Measurements from ENCODE around the gene C14orf180. TPM values are rescaled to one million over a fixed set of nuclear protein-coding genes. Genes with fewer than 3 reads are reported as not detected.

The C14orf180 gene
- total RNA-seq, 1 experiment from 2014 or later = not detected

DNA sequence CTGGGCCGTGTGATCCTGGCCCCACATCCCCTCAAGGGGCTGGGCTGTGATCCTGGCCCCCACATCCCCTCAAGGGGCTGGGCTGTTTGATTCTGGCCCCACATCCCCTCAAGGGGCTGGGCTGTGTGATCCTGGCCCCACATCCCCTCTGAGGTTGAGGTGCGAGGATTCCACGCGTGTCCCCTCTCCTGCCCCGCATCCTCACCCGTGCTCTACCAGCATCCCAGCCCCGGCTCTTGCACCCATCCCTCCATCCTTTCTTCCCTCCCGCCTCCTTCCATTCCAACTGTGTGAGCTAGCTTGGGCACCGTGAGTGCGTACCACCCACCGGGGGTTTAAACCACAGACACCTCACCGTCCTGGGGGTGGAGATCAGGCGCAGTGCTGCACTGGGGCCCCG lies 56.2 kb downstream of the C14orf180 start:
- Histone ChIP-seq H3K79me1 (ENCODE audit: insufficient read depth, low read depth, low read length, poor library complexity, severe bottlenecking) (no peaks in the 10 kb centered on the region), H3K18ac (ENCODE audit: insufficient read length, low read depth, low read length) (no peak overlapping the region), H4K20me1 (ENCODE audit: control insufficient read depth, insufficient read depth, insufficient read length) (no peaks in the 10 kb centered on the region), H2BK20ac (ENCODE audit: low read depth, low read length, poor library complexity, severe bottlenecking) (no peak overlapping the region), H3K4ac (ENCODE audit: low read depth, low read length) (no peak overlapping the region), H3K9me3 (ENCODE audit: control insufficient read depth, low read depth, low read length) (no peaks in the 10 kb centered on the region), H3K27me3 (ENCODE audit: insufficient read depth, low read length) (no peaks in the 10 kb centered on the region), H2AFZ (ENCODE audit: low read length) (no peak overlapping the region), H4K8ac (replicated peaks; ENCODE audit: insufficient read length, low read depth, low read length) (no peak overlapping the region), H2AK5ac (ENCODE audit: insufficient read length, low read length) (no peak overlapping the region), H3K23ac (ENCODE audit: insufficient read length, low read depth, low read length) (no peak overlapping the region), H3K4me1 (ENCODE audit: insufficient read depth, low read length) (no peaks in the 10 kb centered on the region), H3K79me2 (ENCODE audit: insufficient read depth, low read length) (no peaks in the 10 kb centered on the region), H2BK5ac (ENCODE audit: insufficient read length, low read length) (no peak overlapping the region), H4K91ac (ENCODE audit: insufficient read length, low read depth, low read length) (no peak overlapping the region), H3T11ph (ENCODE audit: low read length) (no peak overlapping the region), H3K14ac (ENCODE audit: insufficient read depth, low read length) (no peak overlapping the region), H3K56ac (ENCODE audit: insufficient read length, low read depth, low read length) (no peak overlapping the region), H3K27ac (ENCODE audit: insufficient read length, low read depth, low read length) (no peak overlapping the region), H3K4me2 (ENCODE audit: insufficient read depth, insufficient read length, low read length) (no peak overlapping the region), H4K5ac (ENCODE audit: insufficient read length, low read depth, low read length) (no peak overlapping the region), H3K23me2 (ENCODE audit: insufficient read length, low read depth, low read length, poor library complexity, severe bottlenecking) (no peaks in the 10 kb centered on the region), H2BK12ac (ENCODE audit: insufficient read length, low read depth, low read length) (no peak overlapping the region), H2BK120ac (ENCODE audit: low read depth, low read length, poor library complexity, severe bottlenecking) (no peak overlapping the region), H3K9ac (ENCODE audit: extremely low read depth, insufficient read length, low read length) (no peak overlapping the region), H2BK15ac (ENCODE audit: low read depth, low read length) (no peak overlapping the region)
- no CpG with 5 or more reads among the region's 14 CpGs for WGBS (ENCODE audit: extremely low coverage, insufficient read length, low lambda C conversion rate)
- no peak overlapping the region for H3K27ac Mint-ChIP-seq
- TF ChIP-seq, protein P1, sequence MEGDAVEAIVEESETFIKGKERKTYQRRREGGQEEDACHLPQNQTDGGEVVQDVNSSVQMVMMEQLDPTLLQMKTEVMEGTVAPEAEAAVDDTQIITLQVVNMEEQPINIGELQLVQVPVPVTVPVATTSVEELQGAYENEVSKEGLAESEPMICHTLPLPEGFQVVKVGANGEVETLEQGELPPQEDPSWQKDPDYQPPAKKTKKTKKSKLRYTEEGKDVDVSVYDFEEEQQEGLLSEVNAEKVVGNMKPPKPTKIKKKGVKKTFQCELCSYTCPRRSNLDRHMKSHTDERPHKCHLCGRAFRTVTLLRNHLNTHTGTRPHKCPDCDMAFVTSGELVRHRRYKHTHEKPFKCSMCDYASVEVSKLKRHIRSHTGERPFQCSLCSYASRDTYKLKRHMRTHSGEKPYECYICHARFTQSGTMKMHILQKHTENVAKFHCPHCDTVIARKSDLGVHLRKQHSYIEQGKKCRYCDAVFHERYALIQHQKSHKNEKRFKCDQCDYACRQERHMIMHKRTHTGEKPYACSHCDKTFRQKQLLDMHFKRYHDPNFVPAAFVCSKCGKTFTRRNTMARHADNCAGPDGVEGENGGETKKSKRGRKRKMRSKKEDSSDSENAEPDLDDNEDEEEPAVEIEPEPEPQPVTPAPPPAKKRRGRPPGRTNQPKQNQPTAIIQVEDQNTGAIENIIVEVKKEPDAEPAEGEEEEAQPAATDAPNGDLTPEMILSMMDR (conservative IDR thresholded peaks at IDR 0.05) = no peak
- peaks cover 16% of the 10 kb centered on the region for H3K27me3 Mint-ChIP-seq (ENCODE audit: low read depth)
- no peak overlapping the region for H3K4me3 Mint-ChIP-seq
- H3K36me3 Mint-ChIP-seq (ENCODE audit: insufficient read depth in 1 of 3, low read depth in 3 of 3) = no peaks in the 10 kb centered on the region
- H3K4me1 Mint-ChIP-seq = peaks cover 0 to 8% of the 10 kb centered on the region in 2 experiments; a peak in 2 of 4 replicates
- DNase-seq = no peak
- no peaks in the 10 kb centered on the region for H3K9me3 Mint-ChIP-seq

Data from H9 (cell line).